COLO668 (cell line): ENCODE measurements around the gene ERBIN.
"Not testable (repeated sequence)": the region's sequence is repeated elsewhere in the genome, so short reads cannot be mapped to it uniquely, and the experiment has no call there.

ENCODE experiments used
- DNase-seq: peaks from one replicate; lab custom pipeline; 2025; ENCODE audit not compliant: unreplicated experiment; lab: John Stamatoyannopoulos, UW

The ERBIN gene, protein sequence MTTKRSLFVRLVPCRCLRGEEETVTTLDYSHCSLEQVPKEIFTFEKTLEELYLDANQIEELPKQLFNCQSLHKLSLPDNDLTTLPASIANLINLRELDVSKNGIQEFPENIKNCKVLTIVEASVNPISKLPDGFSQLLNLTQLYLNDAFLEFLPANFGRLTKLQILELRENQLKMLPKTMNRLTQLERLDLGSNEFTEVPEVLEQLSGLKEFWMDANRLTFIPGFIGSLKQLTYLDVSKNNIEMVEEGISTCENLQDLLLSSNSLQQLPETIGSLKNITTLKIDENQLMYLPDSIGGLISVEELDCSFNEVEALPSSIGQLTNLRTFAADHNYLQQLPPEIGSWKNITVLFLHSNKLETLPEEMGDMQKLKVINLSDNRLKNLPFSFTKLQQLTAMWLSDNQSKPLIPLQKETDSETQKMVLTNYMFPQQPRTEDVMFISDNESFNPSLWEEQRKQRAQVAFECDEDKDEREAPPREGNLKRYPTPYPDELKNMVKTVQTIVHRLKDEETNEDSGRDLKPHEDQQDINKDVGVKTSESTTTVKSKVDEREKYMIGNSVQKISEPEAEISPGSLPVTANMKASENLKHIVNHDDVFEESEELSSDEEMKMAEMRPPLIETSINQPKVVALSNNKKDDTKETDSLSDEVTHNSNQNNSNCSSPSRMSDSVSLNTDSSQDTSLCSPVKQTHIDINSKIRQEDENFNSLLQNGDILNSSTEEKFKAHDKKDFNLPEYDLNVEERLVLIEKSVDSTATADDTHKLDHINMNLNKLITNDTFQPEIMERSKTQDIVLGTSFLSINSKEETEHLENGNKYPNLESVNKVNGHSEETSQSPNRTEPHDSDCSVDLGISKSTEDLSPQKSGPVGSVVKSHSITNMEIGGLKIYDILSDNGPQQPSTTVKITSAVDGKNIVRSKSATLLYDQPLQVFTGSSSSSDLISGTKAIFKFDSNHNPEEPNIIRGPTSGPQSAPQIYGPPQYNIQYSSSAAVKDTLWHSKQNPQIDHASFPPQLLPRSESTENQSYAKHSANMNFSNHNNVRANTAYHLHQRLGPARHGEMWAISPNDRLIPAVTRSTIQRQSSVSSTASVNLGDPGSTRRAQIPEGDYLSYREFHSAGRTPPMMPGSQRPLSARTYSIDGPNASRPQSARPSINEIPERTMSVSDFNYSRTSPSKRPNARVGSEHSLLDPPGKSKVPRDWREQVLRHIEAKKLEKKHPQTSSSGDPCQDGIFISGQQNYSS (N-terminal part only)

DNA sequence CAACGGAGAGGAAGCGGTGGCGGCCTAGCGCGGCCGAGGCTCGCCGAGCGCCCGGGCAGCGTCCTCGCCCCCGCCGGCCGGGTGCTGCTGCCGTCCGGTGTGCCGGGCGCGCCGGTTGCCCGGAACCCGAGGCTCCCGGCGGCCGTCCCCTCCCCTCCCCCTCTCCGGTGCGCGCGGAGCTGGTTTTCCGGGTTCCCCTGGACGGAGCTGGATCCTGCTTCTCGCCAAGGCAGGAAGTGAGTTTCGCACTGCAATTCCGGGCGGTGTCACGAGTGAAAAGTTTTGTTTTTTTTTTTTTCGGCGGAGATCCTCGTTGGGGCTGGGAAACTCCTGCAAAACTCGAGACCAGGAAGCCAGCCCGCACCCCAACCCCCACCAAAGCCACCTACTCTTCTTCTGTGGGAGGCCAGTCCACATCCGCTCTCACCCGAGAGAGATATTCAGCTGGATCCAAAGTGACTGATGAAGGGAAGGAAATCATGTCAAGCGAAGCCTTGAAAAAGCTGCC is at the start of gene ERBIN:
Gene ERBIN, plus strand, starts transcription at position 300 of the 508 bp plus-strand sequence. CDS start 66,144 bp downstream, outside the sequence.
- DNase-seq: peak; percentile 71

DNA sequence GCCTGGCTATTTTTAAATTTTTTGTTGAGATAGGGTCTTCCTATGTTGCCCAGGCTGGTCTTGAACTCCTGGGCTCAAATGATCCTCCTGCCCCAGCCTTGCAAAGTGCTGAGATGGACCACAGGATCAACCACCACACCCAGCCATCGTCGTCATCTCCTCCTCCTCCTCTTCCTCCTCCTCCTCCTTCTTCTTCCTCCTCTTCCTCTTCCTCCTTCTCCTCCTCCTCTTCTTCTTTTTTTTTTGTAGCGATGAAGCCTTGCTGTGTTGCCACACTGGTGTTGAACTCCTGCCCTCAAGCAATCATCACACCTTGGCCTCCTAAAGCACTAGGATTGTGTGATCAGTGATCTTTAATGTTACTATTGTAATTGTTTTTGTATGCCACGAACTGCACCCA is 49.4 kb upstream of the ERBIN start:
- DNase-seq: no peak

DNA sequence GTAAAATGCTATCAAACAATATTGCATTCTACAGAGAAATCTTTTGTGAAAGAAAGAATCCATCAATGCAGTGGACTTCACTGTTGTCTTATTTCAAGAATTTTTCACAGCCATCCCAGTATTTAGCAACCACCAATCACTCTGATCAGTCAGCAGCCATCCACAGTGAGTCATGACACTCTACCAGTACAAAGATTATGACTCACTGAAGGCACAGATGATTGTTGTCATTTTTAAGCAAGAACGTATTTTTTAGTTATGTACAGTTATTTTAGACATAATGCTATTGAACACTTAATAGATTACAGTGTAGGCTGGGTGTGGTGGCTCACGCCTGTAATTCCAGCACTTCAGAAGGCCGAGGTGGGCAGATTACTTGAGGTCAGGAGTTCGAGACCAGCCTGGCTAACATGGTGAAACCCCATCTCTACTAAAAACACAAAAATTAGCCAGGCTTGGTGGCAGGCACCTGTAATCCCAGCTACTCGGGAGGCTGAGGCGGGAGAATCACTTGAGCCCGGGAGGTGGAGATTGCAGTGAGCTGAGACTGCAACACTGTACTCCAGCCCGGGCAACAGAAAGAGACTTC is 46.6 kb upstream of the ERBIN start:
- not testable (repeated sequence) for DNase-seq

DNA sequence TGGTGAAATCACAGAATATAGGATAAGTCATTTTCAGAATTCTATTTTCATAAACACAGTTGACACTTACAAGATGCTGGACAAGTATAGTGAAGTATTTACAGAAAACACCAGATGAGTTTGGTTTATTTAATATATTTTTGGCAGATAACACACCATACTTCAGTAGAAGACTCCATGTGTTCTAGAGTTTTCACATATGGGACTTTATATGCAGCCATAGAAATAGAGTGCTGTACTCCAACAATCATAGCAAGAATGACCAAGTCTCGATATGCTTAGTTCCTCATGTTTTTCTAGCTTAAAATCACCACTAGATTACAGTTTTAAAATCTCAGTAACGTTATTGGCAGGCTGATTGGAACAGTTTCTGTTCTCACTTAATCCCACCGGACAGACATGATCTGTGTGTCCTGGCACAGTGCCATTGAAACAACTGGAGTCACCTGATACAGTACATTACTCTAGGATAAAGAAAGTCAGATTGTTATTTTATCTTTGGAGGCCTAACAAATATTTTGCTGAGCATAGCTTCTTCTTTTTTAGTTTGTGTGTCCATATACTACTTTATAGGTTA is 45.8 kb upstream of the ERBIN start:
- DNase-seq: peak; percentile 4

DNA sequence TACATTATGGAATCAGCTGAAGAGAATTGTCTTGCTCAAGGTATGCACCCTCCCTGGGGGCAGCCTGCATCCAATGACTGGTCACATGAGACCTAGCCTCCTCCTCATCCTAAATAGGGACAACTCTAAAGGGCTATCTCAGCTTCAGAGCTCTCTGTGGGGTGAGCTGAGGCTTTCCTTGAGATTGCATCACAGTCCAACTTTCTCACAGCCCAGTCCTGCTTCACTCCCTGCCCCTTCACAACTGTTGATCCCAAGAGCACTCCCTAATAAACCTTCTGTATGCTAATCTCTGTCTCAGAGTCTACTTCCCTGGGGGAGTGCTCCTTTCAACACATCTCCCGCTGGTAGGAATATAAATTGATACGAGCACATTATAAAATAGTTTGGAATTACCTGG is 44.1 kb upstream of the ERBIN start:
- DNase-seq: no peak

DNA sequence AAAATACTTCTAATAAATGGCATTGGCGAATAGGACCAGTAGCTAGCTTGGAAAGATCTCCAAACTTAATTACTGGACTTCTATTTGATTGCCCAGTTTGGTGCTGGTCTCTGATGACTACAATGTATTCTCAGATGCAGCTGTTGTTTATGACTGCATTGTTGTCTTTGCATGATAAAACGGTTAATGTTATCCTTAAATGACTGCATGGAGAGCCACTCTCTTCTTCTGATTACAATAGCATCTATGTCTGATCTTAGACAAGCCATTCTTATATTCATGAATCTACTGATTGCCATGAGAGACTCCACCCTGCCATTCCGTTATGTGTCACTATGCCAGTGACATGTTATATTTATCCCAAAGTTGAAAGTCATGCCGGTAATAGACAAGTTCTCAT is 42.9 kb upstream of the ERBIN start:
- no peak for DNase-seq

DNA sequence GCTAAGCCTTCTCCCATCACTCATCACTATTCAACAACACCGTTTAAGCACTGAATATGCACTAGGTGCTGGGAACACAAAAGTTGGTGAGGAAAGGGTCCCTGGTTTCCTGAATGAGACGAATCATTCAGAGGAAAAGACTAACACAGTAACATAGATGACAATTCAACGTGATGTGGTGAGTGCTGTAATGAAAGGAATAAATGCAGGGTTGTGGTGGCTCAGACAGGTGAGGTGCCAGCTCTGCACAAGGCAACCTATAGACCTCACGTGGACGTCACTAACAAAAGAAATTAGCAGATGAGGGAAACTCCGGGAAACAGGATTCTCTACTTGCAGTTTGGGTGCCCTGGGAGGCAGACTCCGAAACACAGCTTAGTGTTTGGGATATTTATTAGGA is 40.0 kb upstream of the ERBIN start:
- DNase-seq: no peak

DNA sequence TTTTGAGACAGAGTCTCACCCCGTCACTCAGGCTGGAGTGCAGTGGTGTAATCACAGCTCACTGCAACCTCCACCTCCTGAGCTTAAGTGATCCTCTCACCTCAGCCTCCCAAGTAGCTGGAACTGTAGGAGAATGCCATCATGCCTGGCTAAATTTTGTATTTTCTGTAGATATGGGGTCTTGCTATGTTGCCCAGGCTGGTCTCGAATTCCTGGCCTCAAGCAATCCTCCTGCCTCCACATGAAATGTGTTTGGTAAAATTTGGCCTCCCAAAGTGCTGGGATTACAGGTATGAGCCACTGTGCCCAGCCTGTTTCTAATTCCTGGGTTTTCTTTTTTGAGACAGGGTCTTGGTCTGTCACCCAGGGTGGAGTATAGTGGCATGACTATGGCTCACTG is 34.4 kb upstream of the ERBIN start:
- DNase-seq: not testable (repeated sequence)

DNA sequence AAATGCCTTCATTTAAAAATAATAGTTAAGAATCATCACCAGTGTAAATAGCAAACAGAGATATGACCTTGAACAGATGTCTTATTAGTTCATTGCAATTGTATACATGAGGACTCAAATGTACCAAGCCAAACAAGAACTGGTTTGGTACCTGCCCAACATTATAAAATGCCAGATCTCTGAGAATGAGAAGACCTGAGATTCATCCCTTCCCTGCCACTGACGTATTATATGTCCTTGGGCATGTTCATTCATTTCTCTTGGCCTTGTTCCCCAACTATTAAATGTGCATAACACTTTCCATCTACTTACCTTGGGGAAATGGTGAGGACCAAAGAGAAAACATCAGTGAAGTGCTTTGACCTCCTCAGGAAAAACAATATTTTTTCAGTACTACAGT is 33.6 kb upstream of the ERBIN start:
- DNase-seq: no peak

DNA sequence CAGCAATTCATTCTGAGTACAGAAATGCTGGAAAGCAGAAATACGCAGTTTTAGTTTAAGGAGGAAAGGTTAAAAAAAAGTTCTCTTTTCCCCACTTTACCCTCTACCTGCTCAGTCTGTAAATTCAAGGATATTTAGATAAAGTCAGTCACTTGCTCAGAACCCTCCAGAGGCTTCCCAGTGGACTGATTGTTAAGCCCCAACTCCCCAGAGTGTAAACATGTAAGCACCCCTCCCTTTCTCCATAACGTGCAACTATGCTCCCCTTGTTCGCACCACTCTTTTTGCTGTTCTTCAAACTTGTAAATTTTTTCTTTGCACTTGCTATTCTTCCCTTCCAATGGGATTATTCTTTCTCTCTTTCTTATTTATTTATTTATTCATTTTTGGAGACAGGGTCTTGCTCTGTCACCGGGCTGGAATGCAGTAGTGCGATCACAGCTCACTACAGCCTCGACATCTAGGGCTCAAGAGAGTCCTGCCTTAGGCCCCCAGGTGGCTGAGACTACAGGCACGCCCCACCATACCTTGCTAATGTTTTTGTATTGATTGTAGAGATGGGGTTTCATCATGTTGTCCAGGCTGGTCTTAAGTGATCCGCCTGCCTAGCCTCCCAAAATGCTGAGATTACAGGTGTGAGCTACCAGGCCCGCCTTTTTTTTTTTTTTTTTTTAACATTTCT is 32.5 kb upstream of the ERBIN start:
- no peak for DNase-seq

DNA sequence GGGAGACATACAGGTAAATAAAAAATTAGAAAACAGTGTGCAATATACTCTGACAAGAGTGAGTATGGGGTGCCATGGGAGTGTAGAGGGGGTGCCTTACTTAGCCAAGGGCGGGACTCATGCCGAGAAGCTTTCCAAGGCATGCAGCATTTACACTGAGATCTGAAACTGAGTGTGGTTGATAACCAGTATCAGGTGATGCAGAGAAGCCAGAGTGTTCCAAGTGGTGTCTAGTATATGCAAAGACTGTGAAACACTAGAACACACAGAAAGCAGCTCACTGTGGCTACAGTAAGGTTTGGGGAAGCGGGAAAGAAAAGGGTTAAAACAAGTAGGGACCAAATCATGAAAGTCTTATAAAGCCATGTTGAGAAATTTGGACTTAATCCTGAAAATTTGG is 30.5 kb upstream of the ERBIN start:
- DNase-seq: no peak

DNA sequence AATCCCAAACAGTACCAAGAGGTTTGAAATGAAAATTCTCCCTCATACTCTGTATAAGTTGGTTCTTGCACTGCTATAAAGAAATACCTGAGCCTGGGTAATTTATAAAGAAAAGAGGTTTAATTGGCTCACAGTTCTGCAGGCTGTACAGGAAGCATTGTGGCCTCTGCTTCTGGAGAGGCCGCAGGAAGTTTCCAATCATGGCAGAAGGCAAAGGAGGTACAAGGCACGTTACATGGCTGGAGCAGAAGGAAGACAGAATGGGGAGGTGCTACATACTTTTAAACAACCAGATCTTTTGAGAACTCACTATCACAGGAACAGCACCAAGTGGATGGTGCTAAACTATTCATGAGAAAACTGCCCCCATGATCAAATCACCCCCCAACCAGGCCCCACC is 25.6 kb upstream of the ERBIN start:
- DNase-seq: no peak

DNA sequence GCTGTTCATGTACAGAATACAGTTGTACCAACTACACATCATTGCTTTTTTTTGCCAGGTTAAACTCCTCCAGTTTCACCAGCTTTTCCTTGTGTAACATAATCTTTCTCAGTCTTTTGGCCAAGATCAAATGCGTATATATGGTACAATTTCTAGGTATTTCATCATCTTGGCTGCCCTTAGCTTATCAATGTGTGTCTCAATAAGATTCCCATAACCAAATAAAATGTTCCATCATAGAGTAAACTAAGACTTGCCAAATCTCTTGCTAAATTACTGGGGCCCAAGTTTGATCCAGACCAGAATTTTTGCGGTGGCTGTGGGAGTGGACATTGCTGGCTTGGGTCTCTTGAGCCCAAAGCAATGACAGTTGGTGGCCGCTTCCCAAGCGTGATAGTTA is 24.3 kb upstream of the ERBIN start:
- no peak for DNase-seq

DNA sequence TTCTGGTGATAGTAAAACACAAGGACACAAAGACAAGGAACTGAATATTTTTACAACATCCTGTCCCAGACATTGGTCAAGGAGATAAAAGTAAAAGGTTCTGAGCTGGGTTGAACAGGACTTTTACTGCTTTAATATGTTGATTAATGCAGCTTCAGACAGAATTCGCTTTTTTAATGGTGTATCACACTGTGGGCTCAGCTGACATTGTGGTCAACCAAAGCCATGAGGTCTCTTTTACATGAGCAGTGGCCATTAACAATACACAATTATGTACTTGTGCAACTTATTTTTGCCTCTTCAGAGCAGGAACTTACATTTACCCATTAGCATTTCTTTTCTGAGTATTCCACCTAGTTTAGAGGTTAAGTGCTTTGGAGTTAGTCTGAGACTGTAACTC is 22.8 kb upstream of the ERBIN start:
- no peak for DNase-seq

DNA sequence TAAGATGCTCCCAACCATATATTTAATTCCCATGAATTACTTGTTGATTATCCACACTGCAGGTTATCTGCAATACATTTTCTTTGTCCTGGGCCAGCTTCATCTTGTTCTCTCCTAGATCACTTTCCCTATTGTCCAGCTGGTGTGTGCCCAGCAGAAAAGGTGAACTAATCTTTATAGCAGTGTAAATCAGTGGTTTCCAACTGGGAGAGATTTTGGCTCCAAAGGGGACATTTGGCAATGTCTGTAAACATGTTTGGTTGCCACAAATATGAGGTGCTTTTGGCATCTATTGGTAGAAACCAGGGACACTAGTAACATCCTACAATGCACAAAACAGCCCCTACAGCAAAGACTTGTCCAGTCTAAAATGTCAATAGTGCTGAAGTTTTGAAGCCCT is 20.1 kb upstream of the ERBIN start:
- no peak for DNase-seq

DNA sequence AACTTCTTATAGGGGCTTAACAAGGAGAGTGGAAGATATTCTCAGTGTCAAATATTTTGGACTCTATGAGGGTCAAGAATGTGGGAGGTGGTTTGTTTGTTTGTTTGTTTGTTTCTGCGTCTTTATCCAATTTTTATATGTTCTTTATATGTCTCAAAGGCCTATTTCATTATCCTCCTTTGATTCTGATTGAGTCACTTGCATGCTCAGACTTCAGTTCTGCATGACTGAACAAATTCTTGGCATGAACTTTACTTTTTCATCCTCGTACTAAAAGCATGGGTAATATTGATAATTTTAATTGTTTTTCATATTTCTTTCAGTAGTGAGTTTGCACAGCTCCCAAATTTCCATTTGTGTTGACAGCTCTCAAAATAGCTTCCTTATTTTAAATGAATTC is 19.2 kb upstream of the ERBIN start:
- DNase-seq: no peak

DNA sequence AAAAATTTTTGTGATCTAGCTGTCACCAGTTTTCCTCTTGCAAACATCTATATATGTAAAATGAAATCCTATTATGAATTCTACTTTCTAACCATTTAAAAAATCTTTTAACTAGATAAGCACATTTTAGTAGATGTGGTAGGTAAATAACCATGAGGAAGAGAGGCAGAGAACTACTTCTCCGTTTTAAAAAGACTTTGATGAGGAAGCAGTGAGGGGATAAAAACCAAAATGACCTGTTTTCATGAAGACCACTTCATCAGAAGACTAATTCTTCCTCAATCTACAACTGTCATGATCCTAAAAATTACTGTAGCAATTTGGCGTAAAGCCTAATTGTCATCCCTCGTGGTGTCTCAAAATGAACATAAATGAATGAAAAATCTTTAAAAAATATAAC is 15.7 kb upstream of the ERBIN start:
- no peak for DNase-seq

DNA sequence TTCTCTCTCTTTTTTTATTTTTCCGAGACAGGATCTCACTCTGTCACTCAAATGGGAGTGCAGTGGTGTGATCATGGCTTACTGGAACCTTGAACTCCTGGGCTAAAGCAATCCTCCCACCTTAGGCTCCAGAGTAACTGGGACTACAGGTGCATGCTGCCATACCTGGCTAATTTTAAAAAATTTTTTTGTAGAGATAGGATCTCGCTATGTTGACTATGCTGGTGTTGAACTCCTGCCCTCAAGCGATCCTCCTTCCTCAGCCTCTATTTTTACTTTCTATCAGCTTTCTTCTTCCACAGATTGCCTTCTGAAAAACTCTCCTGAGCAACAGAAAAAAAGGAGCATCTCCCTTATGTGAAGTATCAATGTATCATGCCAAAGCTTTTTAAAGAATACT is 14.1 kb upstream of the ERBIN start:
- no peak for DNase-seq

DNA sequence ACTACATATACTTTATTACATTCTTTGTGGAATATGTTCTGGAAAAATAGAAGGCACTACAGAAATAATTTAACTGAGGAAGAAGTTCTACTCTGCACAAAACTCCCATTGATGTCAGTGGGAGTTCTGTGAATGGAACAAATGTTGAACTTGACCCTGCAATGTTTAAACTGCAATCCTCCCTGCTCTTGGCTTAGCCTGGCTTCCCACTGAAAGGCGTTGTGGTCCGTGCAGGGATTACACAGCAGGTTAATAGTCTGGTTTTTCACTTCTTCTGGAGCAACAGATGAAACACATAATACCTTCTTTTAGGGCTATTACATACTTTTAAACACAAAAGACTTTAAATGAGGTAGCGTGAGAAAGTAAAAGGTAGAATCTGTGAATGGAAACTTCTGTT is 12.9 kb upstream of the ERBIN start:
- no peak for DNase-seq

DNA sequence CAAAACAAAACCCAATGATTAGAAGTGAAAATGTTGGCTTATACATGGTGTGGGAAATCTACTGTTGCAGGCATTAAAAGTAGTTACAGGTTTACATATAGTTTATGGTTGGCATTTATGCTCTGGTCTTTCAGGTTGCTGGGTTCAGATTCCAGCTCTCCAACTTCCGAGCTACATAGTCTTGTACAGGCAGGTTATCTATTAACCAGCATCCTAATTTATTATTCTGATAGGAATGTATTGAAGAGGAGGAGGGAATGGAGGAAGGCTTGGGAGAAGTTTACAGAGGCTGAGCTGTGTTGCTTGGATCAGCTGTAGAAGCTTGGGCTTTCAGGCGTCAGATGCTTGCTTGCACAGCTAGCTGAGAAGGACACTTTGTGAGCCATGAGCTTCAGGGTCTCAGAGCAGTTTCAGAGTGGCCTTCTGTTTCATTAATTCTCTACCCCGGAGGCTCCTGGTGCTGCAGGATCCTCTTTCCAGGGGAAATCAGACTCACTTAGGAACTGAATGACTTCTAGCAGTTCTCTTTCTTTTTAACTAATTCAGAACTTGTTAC is 11.7 kb upstream of the ERBIN start:
- DNase-seq: no peak
